ENCODE results near the gene PPM1J.
"Not testable (repeated sequence)": the region's sequence is repeated elsewhere in the genome, so short reads cannot be mapped to it uniquely, and the experiment has no call there.

DNA sequence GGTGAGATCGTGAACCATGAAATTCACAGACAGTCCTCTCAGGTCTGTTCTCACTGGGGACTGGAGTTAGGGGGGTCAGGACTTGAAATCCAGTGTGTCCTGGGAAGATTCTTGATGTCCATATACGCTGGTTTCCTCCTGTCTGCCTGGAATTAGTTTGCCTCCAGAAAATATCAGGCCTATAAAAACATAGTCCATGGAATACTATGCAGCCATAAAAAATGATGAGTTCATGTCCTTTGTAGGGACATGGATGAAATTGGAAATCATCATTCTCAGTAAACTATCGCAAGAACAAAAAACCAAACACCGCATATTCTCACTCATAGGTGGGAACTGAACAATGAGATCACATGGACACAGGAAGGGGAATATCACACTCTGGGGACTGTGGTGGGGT is 9.1 kb upstream of the PPM1J start:
- TF ChIP-seq, protein P1, sequence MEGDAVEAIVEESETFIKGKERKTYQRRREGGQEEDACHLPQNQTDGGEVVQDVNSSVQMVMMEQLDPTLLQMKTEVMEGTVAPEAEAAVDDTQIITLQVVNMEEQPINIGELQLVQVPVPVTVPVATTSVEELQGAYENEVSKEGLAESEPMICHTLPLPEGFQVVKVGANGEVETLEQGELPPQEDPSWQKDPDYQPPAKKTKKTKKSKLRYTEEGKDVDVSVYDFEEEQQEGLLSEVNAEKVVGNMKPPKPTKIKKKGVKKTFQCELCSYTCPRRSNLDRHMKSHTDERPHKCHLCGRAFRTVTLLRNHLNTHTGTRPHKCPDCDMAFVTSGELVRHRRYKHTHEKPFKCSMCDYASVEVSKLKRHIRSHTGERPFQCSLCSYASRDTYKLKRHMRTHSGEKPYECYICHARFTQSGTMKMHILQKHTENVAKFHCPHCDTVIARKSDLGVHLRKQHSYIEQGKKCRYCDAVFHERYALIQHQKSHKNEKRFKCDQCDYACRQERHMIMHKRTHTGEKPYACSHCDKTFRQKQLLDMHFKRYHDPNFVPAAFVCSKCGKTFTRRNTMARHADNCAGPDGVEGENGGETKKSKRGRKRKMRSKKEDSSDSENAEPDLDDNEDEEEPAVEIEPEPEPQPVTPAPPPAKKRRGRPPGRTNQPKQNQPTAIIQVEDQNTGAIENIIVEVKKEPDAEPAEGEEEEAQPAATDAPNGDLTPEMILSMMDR (IDR thresholded peaks at IDR 0.05): not testable (repeated sequence)
- TF ChIP-seq POLR2A (IDR thresholded peaks at IDR 0.05): not testable (repeated sequence)
